Breast epithelium (tissue), 3 donors: ENCODE data around the gene WDR36.

Experiments used
- POLR2A ChIP-seq: fragments of 450-650 bp; IDR thresholded peaks from one replicate; pipeline ENCODE4 v1.6.1; 2016; ENCODE audit warnings: antibody characterized with exemption, mild to moderate bottlenecking, moderate library complexity
- POLR2AphosphoS5 ChIP-seq, 3 donors: sonication (generic); formaldehyde crosslinking; IDR thresholded peaks; one replicate each; pipeline ENCODE4 v1.6.1; 2017; ENCODE audit warnings: antibody characterized with exemption in 3 of 3
- TF ChIP-seq, protein P1 (sequence below), 3 donors: fragments of 450-650 bp; IDR thresholded peaks; one replicate each; pipeline ENCODE4 v1.5.1; 2016 to 2017; ENCODE audit warnings: antibody characterized with exemption in 3 of 3, mild to moderate bottlenecking in 3 of 3, moderate library complexity in 3 of 3

- TF ChIP-seq, protein P1, sequence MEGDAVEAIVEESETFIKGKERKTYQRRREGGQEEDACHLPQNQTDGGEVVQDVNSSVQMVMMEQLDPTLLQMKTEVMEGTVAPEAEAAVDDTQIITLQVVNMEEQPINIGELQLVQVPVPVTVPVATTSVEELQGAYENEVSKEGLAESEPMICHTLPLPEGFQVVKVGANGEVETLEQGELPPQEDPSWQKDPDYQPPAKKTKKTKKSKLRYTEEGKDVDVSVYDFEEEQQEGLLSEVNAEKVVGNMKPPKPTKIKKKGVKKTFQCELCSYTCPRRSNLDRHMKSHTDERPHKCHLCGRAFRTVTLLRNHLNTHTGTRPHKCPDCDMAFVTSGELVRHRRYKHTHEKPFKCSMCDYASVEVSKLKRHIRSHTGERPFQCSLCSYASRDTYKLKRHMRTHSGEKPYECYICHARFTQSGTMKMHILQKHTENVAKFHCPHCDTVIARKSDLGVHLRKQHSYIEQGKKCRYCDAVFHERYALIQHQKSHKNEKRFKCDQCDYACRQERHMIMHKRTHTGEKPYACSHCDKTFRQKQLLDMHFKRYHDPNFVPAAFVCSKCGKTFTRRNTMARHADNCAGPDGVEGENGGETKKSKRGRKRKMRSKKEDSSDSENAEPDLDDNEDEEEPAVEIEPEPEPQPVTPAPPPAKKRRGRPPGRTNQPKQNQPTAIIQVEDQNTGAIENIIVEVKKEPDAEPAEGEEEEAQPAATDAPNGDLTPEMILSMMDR (IDR thresholded peaks at IDR 0.05): no peak
- TF ChIP-seq POLR2AphosphoS5 (IDR thresholded peaks at IDR 0.05) (no peak), POLR2A (no peak)
These were observed 51.8 kb downstream of the WDR36 start for GRCh38 chr5:111143910-111144309.
